Mesenchymal stem cell (in vitro differentiated cells and primary cell): Measurements from ENCODE around the gene DBH.

ENCODE experiments used
- DNase-seq: peaks from one replicate; pipeline ENCODE4 v3.0.0-alpha.2; 2013
- H2AFZ ChIP-seq: one replicate; pipeline ENCODE4 v1.6.1; 2013; ENCODE audit warnings: low read depth, mild to moderate bottlenecking, control low read depth, inconsistent platforms, low read length, moderate library complexity
- H2AK5ac ChIP-seq: 2 replicates; pipeline ENCODE4 v1.6.1; 2013; ENCODE audit warnings: low read length, moderate library complexity, mild to moderate bottlenecking, inconsistent platforms; ENCODE audit not compliant: severe bottlenecking
- H2BK120ac ChIP-seq: one replicate; pipeline ENCODE4 v1.6.1; 2013; ENCODE audit warnings: low read depth, mild to moderate bottlenecking, inconsistent platforms, low read length, moderate library complexity
- H2BK12ac ChIP-seq, 2 experiments: one replicate each; pipeline ENCODE4 v1.6.1; 2013; ENCODE audit warnings: inconsistent platforms in 2 of 2, low read length in 2 of 2, mild to moderate bottlenecking in 2 of 2, moderate library complexity in 2 of 2, control low read depth in 1 of 2
- H2BK15ac ChIP-seq: one replicate; pipeline ENCODE4 v1.6.1; 2013; ENCODE audit warnings: mild to moderate bottlenecking, low read depth, inconsistent platforms; ENCODE audit not compliant: poor library complexity, severe bottlenecking
- H2BK5ac ChIP-seq: 2 replicates; pipeline ENCODE4 v1.6.1; 2013; ENCODE audit warnings: low read depth, mild to moderate bottlenecking, low read length, control low read depth, inconsistent platforms; ENCODE audit not compliant: poor library complexity, severe bottlenecking
- H3K14ac ChIP-seq, 2 experiments: one replicate each; pipeline ENCODE4 v1.6.1; 2013; ENCODE audit warnings: inconsistent platforms in 2 of 2, low read length in 2 of 2, control low read depth in 1 of 2, mild to moderate bottlenecking in 1 of 2, moderate library complexity in 1 of 2
- H3K18ac ChIP-seq, 2 experiments: one replicate each; pipeline ENCODE4 v1.6.1; 2013; ENCODE audit warnings: inconsistent platforms in 2 of 2, low read length in 2 of 2, control low read depth in 1 of 2, low read depth in 1 of 2, mild to moderate bottlenecking in 1 of 2
- H3K23ac ChIP-seq, 2 experiments: one replicate each; pipeline ENCODE4 v1.6.1; 2013; ENCODE audit warnings: inconsistent platforms in 2 of 2, low read length in 2 of 2, mild to moderate bottlenecking in 2 of 2, moderate library complexity in 2 of 2, control low read depth in 1 of 2
- H3K27ac ChIP-seq: 2 replicates; pipeline ENCODE4 v1.5.1; 2013; ENCODE audit warnings: mild to moderate bottlenecking, moderate library complexity, low read length, control low read depth, inconsistent platforms; ENCODE audit not compliant: poor library complexity, severe bottlenecking
- H3K27me3 ChIP-seq, 2 experiments: 2 replicates each; pipeline versions ENCODE4 v1.6.1 to v1.7.0; 2013; ENCODE audit warnings: low read length in 2 of 2, mild to moderate bottlenecking in 2 of 2, moderate library complexity in 2 of 2, control low read depth in 1 of 2, inconsistent platforms in 1 of 2; ENCODE audit not compliant: control insufficient read depth in 1 of 2, insufficient read depth in 1 of 2
- H3K36me3 ChIP-seq, 2 experiments: 2 replicates each; pipeline versions ENCODE4 v1.6.1 to v1.7.0; 2013; ENCODE audit warnings: low read length in 2 of 2, control low read depth in 1 of 2, inconsistent platforms in 1 of 2, low read depth in 1 of 2, mild to moderate bottlenecking in 1 of 2; ENCODE audit not compliant: insufficient read depth in 2 of 2, control insufficient read depth in 1 of 2
- H3K4ac ChIP-seq, 2 experiments: one replicate each; pipeline ENCODE4 v1.6.1; 2013; ENCODE audit warnings: inconsistent platforms in 2 of 2, low read length in 2 of 2, mild to moderate bottlenecking in 2 of 2, moderate library complexity in 2 of 2, control low read depth in 1 of 2, low read depth in 1 of 2
- H3K4me1 ChIP-seq: 2 replicates; pipeline ENCODE4 v1.6.1; 2013; ENCODE audit warnings: low read depth, low read length, control low read depth; ENCODE audit not compliant: control insufficient read depth, insufficient read depth
- H3K4me2 ChIP-seq: 2 replicates; pipeline ENCODE4 v1.6.1; 2013; ENCODE audit warnings: low read length, mild to moderate bottlenecking, inconsistent platforms; ENCODE audit not compliant: poor library complexity, severe bottlenecking
- H3K4me3 ChIP-seq, 2 experiments: 2 replicates each; pipeline versions ENCODE4 v1.5.1 to v1.7.0; 2013; ENCODE audit warnings: low read length in 2 of 2, mild to moderate bottlenecking in 2 of 2, control low read depth in 1 of 2, low read depth in 1 of 2; ENCODE audit not compliant: insufficient read depth in 1 of 2
- H3K79me1 ChIP-seq: replicated peaks from 2 replicates; pipeline ENCODE4 v1.6.1; 2013; ENCODE audit warnings: mild to moderate bottlenecking, control low read depth, low read length, inconsistent platforms; ENCODE audit not compliant: poor library complexity, severe bottlenecking
- H3K9ac ChIP-seq: 2 replicates; pipeline ENCODE4 v1.7.0; 2013; ENCODE audit warnings: mild to moderate bottlenecking, low read length, moderate library complexity
- H3K9me3 ChIP-seq: 2 replicates; pipeline ENCODE4 v1.7.0; 2013; ENCODE audit warnings: mild to moderate bottlenecking, low read length; ENCODE audit not compliant: control insufficient read depth
- H4K8ac ChIP-seq: one replicate; pipeline ENCODE4 v1.6.1; 2013; ENCODE audit warnings: inconsistent platforms, mild to moderate bottlenecking, low read length, moderate library complexity
- H4K91ac ChIP-seq: one replicate; pipeline ENCODE4 v1.6.1; 2013; ENCODE audit warnings: mild to moderate bottlenecking, low read length, inconsistent platforms
- WGBS: methylation state at CpG from one replicate; pipeline ENCODE4 v1.1.7; 2013; ENCODE audit warnings: mixed read lengths; 5-methylcytosine and 5-hydroxymethylcytosine counted together

Gene DBH

GRCh38 chr9:133643362-133643755 is 7.2 kb downstream of the DBH start:
- no peak overlapping the region for H2AK5ac ChIP-seq
- H3K14ac ChIP-seq = no peak overlapping the region
- no peak overlapping the region for H4K91ac ChIP-seq
- no peak overlapping the region for H3K9ac ChIP-seq
- H4K8ac ChIP-seq = no peak overlapping the region
- H3K4me3 ChIP-seq = no peak overlapping the region
- no peak overlapping the region for H3K27ac ChIP-seq
- no peaks in the 10 kb centered on the region for H3K36me3 ChIP-seq
- H3K9me3 ChIP-seq = no peaks in the 10 kb centered on the region
- H2BK12ac ChIP-seq = no peak overlapping the region
- no peak overlapping the region for H3K4me2 ChIP-seq
- 91% methylated on average over 19 of the region's 20 CpGs for WGBS
- H2BK15ac ChIP-seq = no peak overlapping the region
- H3K4ac ChIP-seq = no peak overlapping the region
- no peaks in the 10 kb centered on the region for H3K4me1 ChIP-seq
- H2AFZ ChIP-seq = no peak overlapping the region
- no peak overlapping the region for H2BK120ac ChIP-seq
- no peak overlapping the region for H2BK5ac ChIP-seq
- H3K79me1 ChIP-seq = no peaks in the 10 kb centered on the region
- H3K27me3 ChIP-seq = peaks cover 66 to 94% of the 10 kb centered on the region in 2 experiments
- H3K18ac ChIP-seq = no peak overlapping the region
- DNase-seq = no peak
- no peak overlapping the region for H3K23ac ChIP-seq

GRCh38 chr9:133643978-133644760 is 8.0 kb downstream of the DBH start:
- no peak overlapping the region for H3K9ac ChIP-seq
- H3K36me3 ChIP-seq = no peaks in the 10 kb centered on the region
- no peaks in the 10 kb centered on the region for H3K4me1 ChIP-seq

GRCh38 chr9:133645021-133645765 is 9.0 kb downstream of the DBH start:
- Histone ChIP-seq H2BK15ac (no peak overlapping the region), H2AFZ (no peak overlapping the region), H3K79me1 (no peaks in the 10 kb centered on the region), H3K4me3 (no peak overlapping the region), H2AK5ac (no peak overlapping the region), H3K27me3 (peaks cover 71 to 95% of the 10 kb centered on the region in 2 experiments), H3K14ac (no peak overlapping the region), H4K8ac (no peak overlapping the region), H2BK12ac (no peak overlapping the region), H3K9ac (no peak overlapping the region), H3K4me2 (no peak overlapping the region), H3K36me3 (no peaks in the 10 kb centered on the region), H3K18ac (no peak overlapping the region), H3K27ac (no peak overlapping the region), H3K9me3 (no peaks in the 10 kb centered on the region), H2BK120ac (no peak overlapping the region), H2BK5ac (no peak overlapping the region), H3K23ac (no peak overlapping the region), H3K4me1 (no peaks in the 10 kb centered on the region), H3K4ac (no peak overlapping the region), H4K91ac (no peak overlapping the region)
- no peak for DNase-seq
- 72% methylated on average over 10 of the region's 10 CpGs for WGBS

More at GRCh38 chr9:133643978-133644760, 8.0 kb downstream of the DBH start:
- H3K4me3 ChIP-seq = no peak overlapping the region
- peaks cover 72 to 95% of the 10 kb centered on the region in 2 experiments for H3K27me3 ChIP-seq
- 88% methylated on average over 23 of the region's 23 CpGs for WGBS
- H3K14ac ChIP-seq = no peak overlapping the region
- no peak overlapping the region for H3K4ac ChIP-seq
- H2BK15ac ChIP-seq = no peak overlapping the region
- H3K79me1 ChIP-seq = no peaks in the 10 kb centered on the region
- H3K23ac ChIP-seq = no peak overlapping the region
- H2AK5ac ChIP-seq = no peak overlapping the region
- no peaks in the 10 kb centered on the region for H3K9me3 ChIP-seq
- no peak overlapping the region for H2BK12ac ChIP-seq
- no peak overlapping the region for H2AFZ ChIP-seq
- no peak overlapping the region for H4K8ac ChIP-seq
- no peak overlapping the region for H2BK120ac ChIP-seq
- H2BK5ac ChIP-seq = no peak overlapping the region
- no peak for DNase-seq
- H3K27ac ChIP-seq = no peak overlapping the region
- H3K18ac ChIP-seq = no peak overlapping the region
- H4K91ac ChIP-seq = no peak overlapping the region
- H3K4me2 ChIP-seq = no peak overlapping the region

- H3K36me3 ChIP-seq = no peaks in the 10 kb centered on the region
- H3K23ac ChIP-seq = no peak overlapping the region
- no peak overlapping the region for H3K4me2 ChIP-seq
- no peak overlapping the region for H3K4ac ChIP-seq
- DNase-seq = no peak
- no peak overlapping the region for H2BK5ac ChIP-seq
- no peaks in the 10 kb centered on the region for H3K4me1 ChIP-seq
- no peak overlapping the region for H3K4me3 ChIP-seq
- no peaks in the 10 kb centered on the region for H3K9me3 ChIP-seq
- H3K27ac ChIP-seq = no peak overlapping the region
- no peak overlapping the region for H4K91ac ChIP-seq
- H3K79me1 ChIP-seq = no peaks in the 10 kb centered on the region
- H2BK12ac ChIP-seq = no peak overlapping the region
- 89% methylated on average over 7 of the region's 7 CpGs for WGBS
- no peak overlapping the region for H3K14ac ChIP-seq
- H2AK5ac ChIP-seq = no peak overlapping the region
- no peak overlapping the region for H2BK120ac ChIP-seq
- H2AFZ ChIP-seq = no peak overlapping the region
- H4K8ac ChIP-seq = no peak overlapping the region
- H3K9ac ChIP-seq = no peak overlapping the region
- no peak overlapping the region for H2BK15ac ChIP-seq
- no peak overlapping the region for H3K18ac ChIP-seq
- peaks cover 68 to 92% of the 10 kb centered on the region in 2 experiments for H3K27me3 ChIP-seq
Observed at GRCh38 chr9:133647148-133647547, 11.0 kb downstream of the DBH start.
